Measurements from ENCODE around the gene RAP2B.
A peak's percentile ranks its signal among the peaks of the same experiment; 100 is the strongest.
"Not testable (repeated sequence)": the region's sequence is repeated elsewhere in the genome, so short reads cannot be mapped to it uniquely, and the experiment has no call there.

RAP2B gene

DNA sequence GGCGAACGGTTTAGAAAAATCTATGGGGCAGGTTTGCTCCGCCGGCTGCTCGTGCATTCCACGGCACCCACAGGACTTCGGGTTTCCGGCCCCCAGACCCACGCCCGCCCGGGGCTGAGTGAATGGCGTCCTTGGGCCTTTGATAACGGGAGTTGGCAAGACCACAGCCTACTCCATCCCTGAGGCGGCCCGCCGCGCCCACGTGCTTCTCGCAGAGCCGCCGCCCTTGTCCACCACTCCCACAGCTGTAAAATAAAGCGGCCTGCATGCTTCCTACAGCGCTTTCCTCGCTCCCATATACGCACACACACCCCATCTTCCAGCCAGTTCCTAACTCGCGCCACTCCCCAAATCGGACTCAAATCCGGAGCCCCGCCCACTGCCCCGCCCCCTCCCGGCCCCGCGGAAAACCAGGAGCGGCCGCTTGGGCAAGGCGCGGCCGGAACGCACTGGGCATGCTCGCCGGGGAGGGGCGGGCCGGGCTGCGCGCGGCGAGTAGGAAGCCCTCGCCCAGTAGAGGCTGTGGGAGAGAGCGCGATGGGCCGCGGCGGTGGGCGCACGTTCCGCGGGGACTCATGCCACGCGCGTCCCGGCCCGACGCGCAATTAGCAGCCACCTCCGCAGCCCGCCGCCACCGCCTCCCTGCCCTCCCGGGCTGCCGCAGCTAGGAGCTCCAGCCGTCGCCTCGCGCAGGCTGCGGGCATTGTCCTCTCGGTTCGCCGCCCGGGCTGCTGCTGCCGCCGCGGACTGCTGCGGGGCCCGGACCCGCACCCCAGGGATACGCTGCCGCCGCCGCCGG, at the start of gene RAP2B:
RAP2B (plus strand) TSS at position 513 of the 799 bp plus-strand sequence. CDS start 468 bp downstream, outside the sequence.
- no peak for TF ChIP-seq CTCF (IDR thresholded peaks at IDR 0.05; ENCODE audit: low read depth, low read length)
- DNase-seq (ENCODE audit: low read depth, low spot score), result peak; percentile 98
- in situ Hi-C loops (cut with HindIII; ENCODE audit: low sequenced_read_pairs), result no loop called here
- H3K4me3 ChIP-seq (ENCODE audit: low read depth, low read length), result peak within 1 kb of the TSS; percentile 96

- TF ChIP-seq CTCF (IDR thresholded peaks at IDR 0.05; ENCODE audit: low read depth, low read length), result no peak
- in situ Hi-C loops (cut with HindIII; ENCODE audit: low sequenced_read_pairs), result no loop called here
- no peak for DNase-seq (ENCODE audit: low read depth, low spot score)
- no peak overlapping the region for H3K4me3 ChIP-seq (ENCODE audit: low read depth, low read length)
These were observed 48.5 kb upstream of the RAP2B start for GRCh38 chr3:153113541-153113940.

DNA sequence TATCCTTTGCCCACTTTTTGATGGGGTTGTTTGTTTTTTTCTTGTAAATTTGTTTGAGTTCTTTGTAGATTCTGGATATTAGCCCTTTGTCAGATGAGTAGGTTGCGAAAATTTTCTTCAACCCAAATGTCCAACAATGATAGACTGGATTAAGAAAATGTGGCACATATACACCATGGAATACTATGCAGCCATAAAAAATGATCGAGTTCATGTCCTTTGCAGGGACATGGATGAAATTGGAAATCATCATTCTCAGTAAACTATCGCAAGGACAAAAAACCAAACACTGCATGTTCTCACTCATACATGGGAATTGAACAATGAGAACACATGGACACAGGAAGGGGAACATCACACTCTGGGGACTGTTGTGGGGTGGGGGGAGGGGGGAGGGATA, 47.8 kb upstream of the RAP2B start:
- DNase-seq (ENCODE audit: low read depth, low spot score); in situ Hi-C loops (cut with HindIII; ENCODE audit: low sequenced_read_pairs); H3K4me3 ChIP-seq (ENCODE audit: low read depth, low read length): not testable (repeated sequence)

- no peak overlapping the region for H3K4me3 ChIP-seq (ENCODE audit: low read depth, low read length)
- in situ Hi-C loops (cut with HindIII; ENCODE audit: low sequenced_read_pairs), result no loop called here
- no peak for TF ChIP-seq CTCF (IDR thresholded peaks at IDR 0.05; ENCODE audit: low read depth, low read length)
- no peak for DNase-seq (ENCODE audit: low read depth, low spot score)
These were observed 46.7 kb upstream of the RAP2B start for GRCh38 chr3:153115326-153115725.

- no peak overlapping the region for H3K4me3 ChIP-seq (ENCODE audit: low read depth, low read length)
- in situ Hi-C loops (cut with HindIII; ENCODE audit: low sequenced_read_pairs), result no loop called here
- DNase-seq (ENCODE audit: low read depth, low spot score), result no peak
- TF ChIP-seq CTCF (IDR thresholded peaks at IDR 0.05; ENCODE audit: low read depth, low read length), result no peak
These were observed 34.2 kb upstream of the RAP2B start for GRCh38 chr3:153127788-153128187.

DNA sequence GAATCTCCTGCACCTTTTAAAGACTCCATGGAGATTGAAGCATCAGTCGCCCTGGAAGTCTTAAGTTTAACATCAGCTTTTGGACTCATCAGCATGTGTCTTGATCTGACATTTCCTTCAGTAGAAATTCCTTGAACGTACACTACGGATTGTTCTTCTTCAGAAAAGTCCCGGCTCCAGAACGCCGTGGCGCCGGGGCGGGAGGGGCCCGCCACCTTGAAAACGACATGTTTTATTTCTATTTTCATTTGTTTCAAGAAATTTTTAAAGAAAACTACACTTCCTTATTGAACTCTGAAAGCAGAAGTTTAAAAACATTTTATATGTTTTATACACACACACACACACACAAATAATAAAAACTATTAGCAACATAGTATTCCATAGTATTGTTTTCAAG, 32.6 kb upstream of the RAP2B start:
- in situ Hi-C loops (cut with HindIII; ENCODE audit: low sequenced_read_pairs), result no loop called here
- H3K4me3 ChIP-seq (ENCODE audit: low read depth, low read length), result no peak overlapping the region
- no peak for TF ChIP-seq CTCF (IDR thresholded peaks at IDR 0.05; ENCODE audit: low read depth, low read length)
- DNase-seq (ENCODE audit: low read depth, low spot score), result no peak

DNA sequence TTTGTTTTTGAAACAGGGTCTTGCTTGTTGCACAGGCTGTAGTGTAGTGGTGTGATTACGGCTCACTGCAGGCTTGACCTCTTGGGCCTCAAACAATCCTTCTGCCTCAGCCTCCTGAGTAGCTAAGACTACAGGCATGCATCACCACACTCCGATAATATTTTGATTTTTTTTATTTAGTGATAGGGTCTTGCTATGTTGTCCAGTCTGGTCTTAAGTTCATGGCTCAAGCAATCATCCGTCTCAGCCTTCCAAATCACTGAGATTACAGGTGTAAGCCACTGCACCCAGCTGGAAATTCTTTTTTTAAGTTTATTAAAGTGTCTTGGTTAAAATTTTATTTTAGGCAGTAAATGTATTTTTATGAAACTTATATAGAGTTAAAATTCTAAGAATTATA, 32.2 kb upstream of the RAP2B start:
- in situ Hi-C loops (cut with HindIII; ENCODE audit: low sequenced_read_pairs), result no loop called here
- TF ChIP-seq CTCF (IDR thresholded peaks at IDR 0.05; ENCODE audit: low read depth, low read length), result no peak
- H3K4me3 ChIP-seq (ENCODE audit: low read depth, low read length), result no peak overlapping the region
- DNase-seq (ENCODE audit: low read depth, low spot score), result no peak
